BJ (cell line): ENCODE results near the gene OR11H12. TPM values are rescaled to one million over a fixed set of nuclear protein-coding genes. Genes with fewer than 3 reads are reported as not detected.
"Not testable (repeated sequence)": the region's sequence is repeated elsewhere in the genome, so short reads cannot be mapped to it uniquely, and the experiment has no call there.

Source experiments
- CTCF ChIA-PET: fragments of 350-600 bp; formaldehyde crosslinking; extraction: SDS; loops from one replicate; lab custom pipeline; 2021; ENCODE audit warnings: antibody characterized with exemption, inconsistent platforms; lab: Yijun Ruan, JAX
- POLR2A ChIA-PET: fragments of 300-600 bp; sonication (Branson Sonifier 250); formaldehyde crosslinking; extraction: SDS; loops from one replicate; lab custom pipeline; 2021; ENCODE audit warnings: antibody characterized with exemption; lab: Charles Lee
- DNase-seq: peaks from one replicate; pipeline ENCODE4 v3.0.0-alpha.2; 2011; ENCODE audit warnings: low read depth
- H3K27me3 ChIP-seq: 2 replicates; pipeline ENCODE4 v1.6.0; 2011; ENCODE audit warnings: low read length; ENCODE audit not compliant: control insufficient read depth, insufficient read depth
- H3K36me3 ChIP-seq: 2 replicates; pipeline ENCODE4 v1.5.1; 2011; ENCODE audit warnings: low read length; ENCODE audit not compliant: control insufficient read depth, insufficient read depth
- H3K4me3 ChIP-seq: 2 replicates; pipeline ENCODE4 v1.5.1; 2011; ENCODE audit warnings: low read depth, mild to moderate bottlenecking, control low read depth, low read length
- polyA minus RNA-seq: library from RNA; depleted of rRNA, polyadenylated mRNA; stranded (reverse); fragments of >200 nt; gene quantifications from 2 replicates; pipeline ENCODE4 v1.2.3, GENCODE V29; 2011; rRNA and poly(A)+ RNA removed
- polyA plus RNA-seq: library from polyadenylated mRNA; depleted of rRNA; stranded (reverse); fragments of >200 nt; gene quantifications from 2 replicates; pipeline ENCODE4 v1.2.3, GENCODE V29; 2011; rRNA removed
- small RNA-seq: library from RNA; depleted of rRNA; stranded (forward); fragments of <200 nt; gene quantifications from one replicate; pipeline ENCODE3, GENCODE V24; 2012; ENCODE audit warnings: low replicate concordance, low read depth; ENCODE audit not compliant: insufficient read length

OR11H12 gene, protein sequence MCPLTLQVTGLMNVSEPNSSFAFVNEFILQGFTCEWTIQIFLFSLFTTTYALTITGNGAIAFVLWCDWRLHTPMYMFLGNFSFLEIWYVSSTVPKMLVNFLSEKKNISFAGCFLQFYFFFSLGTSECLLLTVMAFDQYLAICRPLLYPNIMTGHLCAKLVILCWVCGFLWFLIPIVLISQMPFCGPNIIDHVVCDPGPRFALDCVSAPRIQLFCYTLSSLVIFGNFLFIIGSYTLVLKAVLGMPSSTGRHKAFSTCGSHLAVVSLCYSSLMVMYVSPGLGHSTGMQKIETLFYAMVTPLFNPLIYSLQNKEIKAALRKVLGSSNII
- polyA plus RNA-seq, result not detected in 2 replicates
- polyA minus RNA-seq, result not detected in 2 replicates

DNA sequence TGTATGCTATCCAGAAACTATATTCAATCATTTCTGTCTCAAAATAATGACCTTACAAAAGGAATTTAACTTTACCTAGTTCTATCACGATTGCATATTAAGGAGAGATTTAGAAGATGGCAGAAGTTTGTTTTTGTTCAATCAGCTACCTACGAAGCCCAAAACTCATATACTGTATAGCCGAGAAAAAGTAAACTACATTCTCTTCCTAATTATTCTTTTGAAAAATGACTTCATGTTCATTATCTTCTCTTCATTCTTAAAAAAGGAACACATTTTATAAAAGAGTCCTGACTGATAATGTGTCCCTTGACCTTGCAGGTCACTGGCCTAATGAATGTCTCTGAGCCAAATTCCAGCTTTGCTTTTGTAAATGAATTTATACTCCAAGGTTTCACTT is at the start of gene OR11H12:
Gene OR11H12 (plus strand): TSS at position 301 of the 400 bp plus-strand sequence. CDS start 0 bp downstream, at position 301.
- POLR2A ChIA-PET, CTCF ChIA-PET, H3K27me3 ChIP-seq: not testable (repeated sequence)

DNA sequence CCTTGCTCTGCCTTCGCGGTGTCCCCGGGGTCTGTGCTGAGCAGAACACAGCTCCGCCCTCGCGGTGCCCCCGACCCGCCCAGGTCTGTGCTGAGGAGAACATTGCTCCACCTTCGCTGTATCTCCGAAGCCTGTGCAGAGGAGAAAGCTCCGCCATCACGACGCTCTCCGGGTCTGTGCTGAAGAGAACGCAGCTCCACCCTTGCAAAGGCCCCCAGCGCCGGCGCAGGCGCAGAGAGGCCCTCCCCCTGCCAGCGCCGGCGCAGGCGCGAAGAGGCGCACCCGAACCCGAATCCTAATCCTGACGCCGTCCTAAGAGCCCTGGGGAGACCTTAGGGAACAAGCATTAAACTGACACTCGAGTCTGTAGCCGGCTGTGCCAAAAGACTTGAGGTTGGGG is 18.0 kb upstream of the OR11H12 start:
- H3K4me3 ChIP-seq, H3K27me3 ChIP-seq, H3K36me3 ChIP-seq, DNase-seq, POLR2A ChIA-PET, CTCF ChIA-PET: not testable (repeated sequence)

More for the DNA sequence above, at the start of gene OR11H12:
- DNase-seq, H3K36me3 ChIP-seq, H3K4me3 ChIP-seq: not testable (repeated sequence)

DNA sequence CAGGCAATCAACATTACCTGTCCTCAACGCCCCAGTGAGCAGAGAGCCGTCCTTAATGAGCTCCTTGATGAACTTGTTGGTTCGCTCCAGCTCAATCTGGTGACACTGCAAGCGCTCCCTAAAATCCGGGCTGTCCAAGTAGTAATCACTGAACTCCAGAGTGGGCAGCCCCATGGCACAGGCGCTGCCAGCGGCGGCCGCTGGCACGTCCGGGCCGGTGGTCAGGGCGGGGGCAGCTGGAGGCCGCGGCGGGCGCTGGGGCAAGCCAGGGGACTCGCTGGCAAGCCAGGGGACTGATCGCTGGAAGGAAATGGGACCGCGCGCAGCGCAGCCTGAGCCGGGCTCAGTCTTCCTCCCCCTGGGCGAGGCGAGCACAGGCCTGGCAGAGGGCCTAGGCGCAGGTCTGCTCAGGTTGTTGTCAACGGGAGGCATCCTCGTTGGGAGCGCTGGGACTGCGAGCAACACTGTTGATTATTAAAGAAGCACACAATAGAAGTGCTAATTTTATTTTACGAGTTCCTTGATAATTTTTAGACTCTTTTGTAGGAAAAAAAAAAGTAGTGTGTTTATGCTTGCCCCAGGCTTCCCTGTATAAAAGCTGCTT is 25.8 kb downstream of the OR11H12 start:
- H3K27me3 ChIP-seq, H3K4me3 ChIP-seq, H3K36me3 ChIP-seq, CTCF ChIA-PET, POLR2A ChIA-PET, DNase-seq: not testable (repeated sequence)

DNA sequence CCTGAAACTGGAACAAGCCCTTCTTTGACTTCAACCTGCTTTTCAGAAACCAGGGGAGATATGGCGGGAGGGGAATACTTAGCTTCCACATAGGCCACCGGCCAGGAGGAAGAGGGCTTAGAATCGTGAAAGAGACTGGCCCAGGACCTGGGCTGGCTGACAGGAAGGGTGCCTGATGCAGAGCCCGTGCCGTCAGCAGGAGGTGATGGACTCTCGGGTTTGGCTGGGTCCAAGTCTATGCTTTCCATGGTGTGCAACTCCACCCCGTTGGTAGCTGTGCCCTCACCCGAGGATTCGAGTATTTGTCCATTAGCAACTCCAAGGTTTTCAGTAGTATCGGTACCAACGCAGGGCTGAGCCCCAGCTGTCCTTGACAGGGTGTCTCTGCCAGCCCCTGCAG is 35.1 kb downstream of the OR11H12 start:
- H3K4me3 ChIP-seq, H3K27me3 ChIP-seq, CTCF ChIA-PET, H3K36me3 ChIP-seq, POLR2A ChIA-PET, DNase-seq: not testable (repeated sequence)

DNA sequence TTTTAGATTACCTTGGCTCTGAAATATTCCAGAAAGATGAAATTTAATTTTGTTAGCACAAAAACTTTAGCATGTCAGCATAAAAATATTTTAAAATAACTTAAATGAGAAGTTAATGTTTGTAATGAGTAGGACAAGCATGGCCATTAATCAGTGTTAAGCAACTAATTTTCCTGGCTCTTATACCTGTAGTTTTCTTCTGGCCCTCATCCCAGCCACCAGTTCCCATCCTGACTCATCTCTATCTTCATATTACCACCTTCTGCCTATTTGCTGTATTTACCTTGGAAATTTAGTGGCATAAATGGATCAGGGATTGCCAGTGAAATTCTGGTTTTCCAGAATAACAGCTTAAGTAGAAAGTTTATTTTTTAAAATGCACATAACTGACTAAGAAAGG is 37.1 kb downstream of the OR11H12 start:
- H3K36me3 ChIP-seq, H3K27me3 ChIP-seq, H3K4me3 ChIP-seq, CTCF ChIA-PET, DNase-seq, POLR2A ChIA-PET: not testable (repeated sequence)

DNA sequence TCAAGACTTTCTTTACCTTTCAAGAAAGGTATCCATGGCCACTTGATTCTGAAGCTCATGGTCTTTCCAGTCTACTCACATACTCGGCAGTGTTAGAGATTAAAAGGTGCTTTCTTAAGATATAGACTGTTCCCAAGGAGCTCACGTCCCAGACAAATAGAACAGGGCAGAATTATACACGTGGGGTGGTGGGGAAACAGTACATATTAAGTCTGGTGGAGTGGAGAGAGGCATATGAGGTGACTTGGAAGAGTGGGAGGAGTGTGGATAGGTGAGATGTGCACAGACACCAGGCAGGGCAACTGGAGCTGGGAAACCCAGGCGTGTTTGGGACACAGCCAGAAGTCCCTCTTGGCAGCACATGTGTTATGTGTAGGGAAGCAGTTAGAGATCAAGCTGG is 37.9 kb downstream of the OR11H12 start:
- POLR2A ChIA-PET, CTCF ChIA-PET, H3K36me3 ChIP-seq: not testable (repeated sequence)

DNA sequence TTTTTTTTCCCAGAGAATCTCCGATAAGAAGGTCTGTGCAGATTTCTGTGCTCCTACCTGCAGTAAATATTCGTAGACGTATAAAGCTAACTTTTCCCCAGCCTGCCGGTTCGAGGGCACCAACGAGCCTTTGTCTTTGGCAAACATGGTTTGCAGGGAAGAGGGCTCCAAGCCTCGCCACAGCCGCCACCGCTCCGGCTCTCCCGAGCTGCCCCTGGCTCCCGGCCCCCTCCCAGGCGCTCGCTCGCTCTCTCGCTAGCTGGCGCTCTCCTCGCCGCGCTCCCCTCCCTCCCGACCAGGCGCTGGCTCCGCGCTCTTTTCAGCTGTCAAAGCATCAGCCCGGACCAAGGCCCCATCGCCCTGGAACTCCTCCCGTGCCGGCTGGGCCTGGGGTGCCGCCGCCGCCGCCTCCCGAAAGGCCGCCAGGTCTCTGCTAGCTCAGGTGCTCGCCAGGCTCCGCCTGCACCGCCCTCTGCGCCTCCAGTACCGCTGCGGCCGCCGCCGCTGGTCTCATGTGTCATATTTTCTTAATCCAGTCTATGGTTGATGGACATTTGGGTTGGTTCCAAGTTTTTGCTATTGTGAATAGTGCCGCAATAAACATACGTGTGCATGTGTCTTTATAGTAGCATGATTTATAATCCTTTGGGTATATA is 45.3 kb downstream of the OR11H12 start:
- H3K27me3 ChIP-seq, CTCF ChIA-PET, POLR2A ChIA-PET, H3K36me3 ChIP-seq, DNase-seq, H3K4me3 ChIP-seq: not testable (repeated sequence)

More for the DNA sequence above, 37.9 kb downstream of the OR11H12 start:
- not testable (repeated sequence) for H3K4me3 ChIP-seq, H3K27me3 ChIP-seq, DNase-seq

Small RNA genes within 50 kb of the gene (small RNA-seq; reads per million reads assigned to genes)
- gene CR383656.6 (not detected), gene CR383656.7 (not detected), gene CR383656.9 (not detected)
